NCI-H128 (cell line): ENCODE measurements around the gene TMEM198.

Experiments used
- DNase-seq: peaks from one replicate; lab custom pipeline; 2025; ENCODE audit not compliant: unreplicated experiment; lab: John Stamatoyannopoulos, UW

Gene TMEM198

GRCh38 chr2:219575566-219576504, 32.0 kb downstream of the TMEM198 start:
- no peak for DNase-seq

- peak; percentile 48 for DNase-seq
Measured at GRCh38 chr2:219576505-219577388, 32.9 kb downstream of the TMEM198 start.

- no peak for DNase-seq
Measured at GRCh38 chr2:219578811-219579613, 35.2 kb downstream of the TMEM198 start.

GRCh38 chr2:219581346-219581745, 37.5 kb downstream of the TMEM198 start:
- no peak for DNase-seq

GRCh38 chr2:219591091-219591490, 47.3 kb downstream of the TMEM198 start:
- no peak for DNase-seq

- no peak for DNase-seq
Measured at GRCh38 chr2:219592736-219593135, 48.9 kb downstream of the TMEM198 start.

GRCh38 chr2:219593154-219593553, 49.3 kb downstream of the TMEM198 start:
- DNase-seq = no peak

- DNase-seq = no peak
Measured at GRCh38 chr2:219595256-219595655, 51.4 kb downstream of the TMEM198 start.

- no peak for DNase-seq
Measured at GRCh38 chr2:219596954-219597551, 53.2 kb downstream of the TMEM198 start.

GRCh38 chr2:219597552-219598307, 53.9 kb downstream of the TMEM198 start, which contains the start of gene STK11IP:
STK11IP (plus strand) TSS chr2:219597857; CDS start chr2:219598120, 263 bp downstream.
- peak; percentile 71 for DNase-seq

GRCh38 chr2:219598308-219599078, 54.7 kb downstream of the TMEM198 start:
- DNase-seq = no peak
